Nephron (organoid): ENCODE measurements around the gene RBMS1.

Experiments used
- H3K27ac Mint-ChIP-seq, 3 experiments: 2 replicates each; pipeline ENCODE4 v1.8.0; 2020; ENCODE audit warnings: mixed read lengths in 3 of 3, mild to moderate bottlenecking in 2 of 3, moderate library complexity in 1 of 3
- H3K27me3 Mint-ChIP-seq: 2 replicates; pipeline ENCODE4 v1.8.0; 2021; ENCODE audit warnings: low read depth, mild to moderate bottlenecking, moderate library complexity, mixed read lengths
- H3K36me3 Mint-ChIP-seq: 2 replicates; pipeline ENCODE4 v1.8.0; 2020; ENCODE audit warnings: low read depth, mixed read lengths
- H3K4me1 Mint-ChIP-seq: 2 replicates; pipeline ENCODE4 v1.8.0; 2020; ENCODE audit warnings: mixed read lengths
- H3K4me3 Mint-ChIP-seq, 3 experiments: 2 replicates each; pipeline ENCODE4 v1.8.0; 2020; ENCODE audit warnings: mild to moderate bottlenecking in 3 of 3, mixed read lengths in 3 of 3, moderate library complexity in 2 of 3
- H3K9me3 Mint-ChIP-seq: 2 replicates; pipeline ENCODE4 v1.8.0; 2020; ENCODE audit warnings: mixed read lengths
- CTCF ChIP-seq, 3 experiments: fragments of 200-600 bp; sonication (generic); IDR thresholded peaks; one replicate each; pipeline ENCODE4 v1.5.0; 2021; ENCODE audit warnings: antibody characterized with exemption in 3 of 3; ENCODE audit not compliant: unreplicated experiment in 3 of 3

The RBMS1 gene

GRCh38 chr2:160392201-160392600, 101.4 kb downstream of the RBMS1 start:
- peak overlapping the region in 1 of 3 experiments; percentile 5 for H3K27ac Mint-ChIP-seq
- peaks cover 13% of the 10 kb centered on the region for H3K36me3 Mint-ChIP-seq
- H3K4me1 Mint-ChIP-seq: peaks cover 50% of the 10 kb centered on the region
- no peak for TF ChIP-seq CTCF (IDR thresholded peaks at IDR 0.05; ENCODE audit: unreplicated experiment in 3 of 3)
- no peak overlapping the region for H3K4me3 Mint-ChIP-seq
- H3K9me3 Mint-ChIP-seq: no peaks in the 10 kb centered on the region
- H3K27me3 Mint-ChIP-seq: no peaks in the 10 kb centered on the region

- peak overlapping the region in 1 of 3 experiments; percentile 75 for H3K27ac Mint-ChIP-seq
- peaks cover 13% of the 10 kb centered on the region for H3K36me3 Mint-ChIP-seq
- H3K4me1 Mint-ChIP-seq: peaks cover 60% of the 10 kb centered on the region
- no peak for TF ChIP-seq CTCF (IDR thresholded peaks at IDR 0.05; ENCODE audit: unreplicated experiment in 3 of 3)
- H3K4me3 Mint-ChIP-seq: no peak overlapping the region
- no peaks in the 10 kb centered on the region for H3K27me3 Mint-ChIP-seq
- H3K9me3 Mint-ChIP-seq: no peaks in the 10 kb centered on the region
Observed at GRCh38 chr2:160390544-160391455, 102.8 kb downstream of the RBMS1 start.

GRCh38 chr2:160389875-160390274, 103.7 kb downstream of the RBMS1 start:
- peaks cover 13% of the 10 kb centered on the region for H3K36me3 Mint-ChIP-seq
- H3K4me3 Mint-ChIP-seq: peak overlapping the region in 1 of 3 experiments; percentile 9
- H3K27me3 Mint-ChIP-seq: no peaks in the 10 kb centered on the region
- TF ChIP-seq CTCF (IDR thresholded peaks at IDR 0.05; ENCODE audit: unreplicated experiment in 3 of 3): no peak
- no peaks in the 10 kb centered on the region for H3K9me3 Mint-ChIP-seq
- H3K4me1 Mint-ChIP-seq: peaks cover 62% of the 10 kb centered on the region
- H3K27ac Mint-ChIP-seq: peak overlapping the region; percentile 10 to 75 (median 27)

- no peaks in the 10 kb centered on the region for H3K27me3 Mint-ChIP-seq
- H3K36me3 Mint-ChIP-seq: peaks cover 13% of the 10 kb centered on the region
- H3K4me3 Mint-ChIP-seq: peak overlapping the region; percentile 8 to 41 (median 10)
- no peak for TF ChIP-seq CTCF (IDR thresholded peaks at IDR 0.05; ENCODE audit: unreplicated experiment in 3 of 3)
- peak overlapping the region; percentile 67 to 88 (median 83) for H3K27ac Mint-ChIP-seq
- peaks cover 57% of the 10 kb centered on the region for H3K4me1 Mint-ChIP-seq
- no peaks in the 10 kb centered on the region for H3K9me3 Mint-ChIP-seq
Observed at GRCh38 chr2:160388464-160389263, 104.9 kb downstream of the RBMS1 start.

- Mint-ChIP-seq H3K27ac (peak overlapping the region; percentile 67 to 88 (median 83)), H3K9me3 (no peaks in the 10 kb centered on the region), H3K4me3 (peak overlapping the region in 2 of 3 experiments; percentile 41 to 50), H3K36me3 (peaks cover 13% of the 10 kb centered on the region), H3K4me1 (peaks cover 54% of the 10 kb centered on the region), H3K27me3 (no peaks in the 10 kb centered on the region)
- no peak for TF ChIP-seq CTCF (IDR thresholded peaks at IDR 0.05; ENCODE audit: unreplicated experiment in 3 of 3)
Observed at GRCh38 chr2:160387558-160388262, 105.9 kb downstream of the RBMS1 start.
